Gastrocnemius medialis (tissue), 4 donors: Measurements from ENCODE around the gene STK39. TPM values are rescaled to one million over a fixed set of nuclear protein-coding genes. Genes with fewer than 3 reads are reported as not detected.

Experiments
- ATAC-seq, 2 donors: fragments of 150-250 bp; one replicate each; pipeline ENCODE4 v1.9.1; 2016
- DNase-seq, 2 donors: peaks; one replicate each; pipeline ENCODE4 v3.0.0-alpha.2; 2019
- H3K27ac ChIP-seq, 4 donors: fragments of 200-600 bp; sonication (generic); 1 replicate in 1 of 4; 2 replicates in 3 of 4; pipeline ENCODE4 v1.5.1; 2016 to 2018; ENCODE audit warnings: mild to moderate bottlenecking in 2 of 4, moderate library complexity in 1 of 4
- H3K27me3 ChIP-seq, 3 donors: fragments of 200-600 bp; sonication (generic) in 2 of 3; 1 replicate in 1 of 3; 2 replicates in 2 of 3; pipeline versions ENCODE4 v1.5.1 to v1.6.0; 2016 to 2019; ENCODE audit warnings: mild to moderate bottlenecking in 1 of 3, moderate library complexity in 1 of 3
- H3K36me3 ChIP-seq, 2 donors: fragments of 200-600 bp; sonication (generic) in 1 of 2; one replicate each; pipeline ENCODE4 v1.5.1; 2017 to 2018
- H3K4me1 ChIP-seq, 2 donors: fragments of 200-600 bp; sonication (generic) in 1 of 2; one replicate each; pipeline ENCODE4 v1.5.1; 2016 to 2017; ENCODE audit warnings: mild to moderate bottlenecking in 2 of 2
- H3K4me3 ChIP-seq, 4 donors: fragments of 200-600 bp; sonication (generic) in 3 of 4; 1 replicate in 1 of 4; 2 replicates in 3 of 4; pipeline ENCODE4 v1.5.1; 2016 to 2019; ENCODE audit warnings: mild to moderate bottlenecking in 2 of 4
- H3K9me3 ChIP-seq, 3 donors: fragments of 200-600 bp; sonication (generic) in 2 of 3; 1 replicate in 1 of 3; 2 replicates in 2 of 3; pipeline ENCODE4 v1.5.1; 2016 to 2019
- CTCF ChIP-seq, 5 experiments: fragments of 450-650 bp in 3 of 5; fragments of 200-600 bp in 2 of 5; sonication (generic) in 2 of 5; IDR thresholded peaks in 4 of 5; conservative IDR thresholded peaks in 1 of 5; 1 replicate in 4 of 5; 2 replicates in 1 of 5; pipeline ENCODE4 v1.5.1; 2016 to 2019; ENCODE audit warnings: antibody characterized with exemption in 5 of 5, mild to moderate bottlenecking in 3 of 5, moderate library complexity in 3 of 5
- POLR2A ChIP-seq, 2 donors: fragments of 450-650 bp; IDR thresholded peaks; one replicate each; pipeline ENCODE4 v1.6.1; 2017; ENCODE audit warnings: antibody characterized with exemption in 2 of 2, mild to moderate bottlenecking in 2 of 2, moderate library complexity in 2 of 2
- in situ Hi-C, 4 donors: fragments of 200-750 bp; cut with MboI; loops; one replicate each; pipeline versions ENCODE4 v1.15.0 to v1.8.0; 2017; ENCODE audit warnings: low sequenced_read_pairs in 4 of 4
- intact Hi-C: fragments of 100-400 bp; cut with DNase I; formaldehyde crosslinking; loops from one replicate; pipeline ENCODE4 v1.15.1; 2023; ENCODE audit warnings: low total_unique reads
- total RNA-seq, 4 donors: library from RNA; depleted of rRNA; stranded (reverse); fragments of >200 nt; gene quantifications; one replicate each; pipeline versions ENCODE4 v1.1.0 to v1.2.3, GENCODE V29; 2016

STK39 gene
- total RNA-seq, 4 donors from 2014 or later = 0.66 to 2.9 (median 1.9) TPM

- Histone ChIP-seq H3K9me3 (no peaks in the 10 kb centered on the region), H3K4me1 (peaks cover 10 to 12% of the 10 kb centered on the region in 2 donors), H3K27me3 (no peaks in the 10 kb centered on the region), H3K36me3 (no peaks in the 10 kb centered on the region), H3K4me3 (no peak overlapping the region), H3K27ac (peak overlapping the region in 3 of 4 donors; percentile 19 to 53 (median 40))
- DNase-seq = no peak
- ATAC-seq = peak; percentile 51 to 63
- in situ Hi-C loops = loop anchor here (5.0 to 25.0 kb wide), 6 partner anchors 432 to 1582 kb away; no protein-coding TSS in a partner anchor
- TF ChIP-seq POLR2A (IDR thresholded peaks at IDR 0.05) (no peak), CTCF (IDR thresholded peaks at IDR 0.05 in 4 of 5, conservative IDR thresholded peaks at IDR 0.05 in 1 of 5) (peak in 4 of 5 experiments; percentile 32 to 57 (median 52))
- intact Hi-C loops = loop anchor here (1.0 to 10.0 kb wide), 4 partner anchors 825 to 1582 kb away; partner anchors contain the start of gene B3GALT1
Measured at GRCh38 chr2:168119515-168120141, 127.8 kb downstream of the STK39 start.

GRCh38 chr2:168118733-168119514, 128.5 kb downstream of the STK39 start:
- in situ Hi-C loops = loop anchor here (5.0 to 25.0 kb wide), 6 partner anchors 432 to 1582 kb away; no protein-coding TSS in a partner anchor

DNA sequence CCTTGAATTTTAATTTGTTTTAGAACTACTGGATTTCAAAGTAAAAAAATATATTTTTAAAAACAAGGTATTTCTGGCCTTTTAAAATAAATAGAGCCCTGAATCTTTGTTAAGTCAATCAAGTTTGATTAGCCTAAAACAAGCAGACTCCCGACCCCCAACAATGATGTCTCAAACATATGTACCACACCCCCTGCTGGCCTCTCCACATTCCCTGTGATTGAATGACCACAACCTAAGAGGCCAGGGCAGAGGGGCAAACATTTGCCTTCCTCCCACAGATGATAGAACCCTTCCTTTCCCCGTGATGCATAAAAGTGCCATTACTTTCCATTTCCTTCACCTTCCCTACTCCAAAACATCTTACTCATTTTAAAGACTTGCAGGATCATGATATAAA, 130.9 kb downstream of the STK39 start:
- no peaks in the 10 kb centered on the region for H3K36me3 ChIP-seq
- no peaks in the 10 kb centered on the region for H3K9me3 ChIP-seq
- no peak overlapping the region for H3K27ac ChIP-seq
- DNase-seq (no peak), ATAC-seq (no peak)
- intact Hi-C loops = loop anchor here (5.0 to 10.0 kb wide), 3 partner anchors 822 to 1579 kb away; partner anchors contain the start of gene B3GALT1
- H3K27me3 ChIP-seq = no peaks in the 10 kb centered on the region
- TF ChIP-seq CTCF (IDR thresholded peaks at IDR 0.05 in 4 of 5, conservative IDR thresholded peaks at IDR 0.05 in 1 of 5) = no peak
- no peak for TF ChIP-seq POLR2A (IDR thresholded peaks at IDR 0.05)
- peaks cover 10 to 12% of the 10 kb centered on the region in 2 donors for H3K4me1 ChIP-seq
- H3K4me3 ChIP-seq = no peak overlapping the region
- in situ Hi-C loops = loop anchor here (5.0 to 25.0 kb wide), 6 partner anchors 429 to 1579 kb away; no protein-coding TSS in a partner anchor

More at GRCh38 chr2:168118733-168119514, 128.5 kb downstream of the STK39 start:
- peak; percentile 80 to 85 for ATAC-seq
- no peaks in the 10 kb centered on the region for H3K36me3 ChIP-seq
- H3K27me3 ChIP-seq = no peaks in the 10 kb centered on the region
- peak; percentile 50 to 73 (median 67) for TF ChIP-seq CTCF (IDR thresholded peaks at IDR 0.05 in 4 of 5, conservative IDR thresholded peaks at IDR 0.05 in 1 of 5)
- no peak for TF ChIP-seq POLR2A (IDR thresholded peaks at IDR 0.05)
- peak overlapping the region in 3 of 4 donors; percentile 19 to 53 (median 40) for H3K27ac ChIP-seq
- no peaks in the 10 kb centered on the region for H3K9me3 ChIP-seq
- H3K4me3 ChIP-seq = no peak overlapping the region
- no peak for DNase-seq
- peaks cover 10 to 12% of the 10 kb centered on the region in 2 donors for H3K4me1 ChIP-seq
- intact Hi-C loops = loop anchor here (1.0 to 10.0 kb wide), 4 partner anchors 824 to 1582 kb away; partner anchors contain the start of gene B3GALT1

GRCh38 chr2:168114619-168115018, 132.8 kb downstream of the STK39 start:
- Histone ChIP-seq H3K9me3 (no peaks in the 10 kb centered on the region), H3K27ac (peak overlapping the region in 1 of 4 donors; percentile 27), H3K4me1 (peaks cover 10 to 12% of the 10 kb centered on the region in 2 donors), H3K27me3 (no peaks in the 10 kb centered on the region), H3K4me3 (no peak overlapping the region), H3K36me3 (no peaks in the 10 kb centered on the region)
- no peak for TF ChIP-seq CTCF (IDR thresholded peaks at IDR 0.05 in 4 of 5, conservative IDR thresholded peaks at IDR 0.05 in 1 of 5)
- TF ChIP-seq POLR2A (IDR thresholded peaks at IDR 0.05) = no peak
- intact Hi-C loops (loop anchor here (5.0 to 10.0 kb wide), 3 partner anchors 820 to 1577 kb away; partner anchors contain the start of gene B3GALT1), in situ Hi-C loops (loop anchor here (5.0 to 25.0 kb wide), 6 partner anchors 427 to 1577 kb away; no protein-coding TSS in a partner anchor)
- ATAC-seq = peak in 1 of 2 donors; percentile 64
- DNase-seq = peak; percentile 29 to 31
